Panc1 (cell line): ENCODE data around the gene KCND1. TPM values are rescaled to one million over a fixed set of nuclear protein-coding genes. Genes with fewer than 3 reads are reported as not detected.

Source experiments
- ATAC-seq: fragments of 200-7000 bp; cut with Tn5 transposase; 2 replicates; pipeline ENCODE4 v1.9.1; 2020; ENCODE audit warnings: mild to moderate bottlenecking, moderate library complexity
- BruUV-seq: library from RNA; stranded (reverse); fragments of 400-500 nt; replicated peaks from 2 replicates; lab custom pipeline; 2021; lab: Mats Ljungman, UMichigan
- CTCF ChIA-PET: fragments of 300-600 bp; sonication (Branson Sonifier 250); formaldehyde crosslinking; loops from one replicate; lab custom pipeline; 2022; ENCODE audit warnings: antibody characterized with exemption; lab: Charles Lee
- POLR2A ChIA-PET: fragments of 300-600 bp; sonication (Branson Sonifier 250); formaldehyde crosslinking; loops from one replicate; lab custom pipeline; 2022; ENCODE audit warnings: antibody characterized with exemption; lab: Charles Lee
- DNase-seq: peaks from one replicate; pipeline ENCODE4 v3.0.0-alpha.2; 2010; ENCODE audit warnings: low read depth, low spot score
- H3K27ac ChIP-seq: 2 replicates; pipeline ENCODE4 v1.5.1; 2011; ENCODE audit warnings: mild to moderate bottlenecking, low read length, inconsistent platforms
- H3K27me3 ChIP-seq: fragments of 200-500 bp; sonication (Bioruptor generic); 2 replicates; pipeline ENCODE4 v1.6.0; 2014; ENCODE audit warnings: low read length, inconsistent platforms; ENCODE audit not compliant: control insufficient read depth, insufficient read depth
- H3K36me3 ChIP-seq: fragments of 200-500 bp; sonication (Bioruptor generic); 2 replicates; pipeline ENCODE4 v1.5.1; 2014; ENCODE audit warnings: inconsistent platforms, mild to moderate bottlenecking, low read length, moderate library complexity; ENCODE audit not compliant: control insufficient read depth, insufficient read depth
- H3K4me1 ChIP-seq: 2 replicates; pipeline ENCODE4 v1.5.1; 2011; ENCODE audit warnings: inconsistent platforms, mild to moderate bottlenecking, low read length, moderate library complexity; ENCODE audit not compliant: control insufficient read depth, insufficient read depth
- H3K4me3 ChIP-seq, 2 experiments: 2 replicates each; pipeline ENCODE4 v1.5.1; 2011 to 2012; ENCODE audit warnings: low read depth in 2 of 2, low read length in 2 of 2, mild to moderate bottlenecking in 2 of 2, inconsistent platforms in 1 of 2, moderate library complexity in 1 of 2
- H3K9me3 ChIP-seq: fragments of 200-500 bp; sonication (Bioruptor generic); 2 replicates; pipeline ENCODE4 v1.5.1; 2014; ENCODE audit warnings: low read depth, mild to moderate bottlenecking, inconsistent platforms, low read length, moderate library complexity; ENCODE audit not compliant: control insufficient read depth, insufficient read depth
- POLR2AphosphoS5 ChIP-seq: IDR thresholded peaks from 2 replicates; pipeline ENCODE4 v1.6.1; 2012; ENCODE audit warnings: mild to moderate bottlenecking, low read depth, low read length, moderate library complexity
- SIN3A ChIP-seq: IDR thresholded peaks from 2 replicates; pipeline ENCODE4 v1.6.1; 2012; ENCODE audit warnings: low read depth, mild to moderate bottlenecking, low read length, moderate library complexity, borderline replicate concordance; ENCODE audit not compliant: insufficient read depth
- TCF7L2 ChIP-seq: IDR thresholded peaks from 2 replicates; pipeline ENCODE4 v1.6.1; 2011; ENCODE audit warnings: mild to moderate bottlenecking, low read depth, low read length, inconsistent platforms
- in situ Hi-C: cut with HindIII; loops from 2 replicates; pipeline ENCODE4 v1.10.0; 2016; ENCODE audit warnings: low sequenced_read_pairs, low pct_unique_long_range_greater_than_20kb
- intact Hi-C: fragments of 100-400 bp; cut with micrococcal nuclease; formaldehyde crosslinking; loops from one replicate; pipeline ENCODE4 v1.10.0; 2022; ENCODE audit not compliant: unreplicated experiment
- total RNA-seq: library from RNA; stranded (reverse); gene quantifications from one replicate; pipeline ENCODE4 v1.2.1, GENCODE V29; 2021; ENCODE audit not compliant: unreplicated experiment
- TF ChIP-seq, protein P1 (sequence below): fragments of 450-650 bp; IDR thresholded peaks from 2 replicates; pipeline ENCODE4 v1.5.1; 2017; ENCODE audit warnings: mild to moderate bottlenecking
- TF ChIP-seq, protein P2 (sequence below), 2 experiments: IDR thresholded peaks; 2 replicates each; pipeline ENCODE4 v1.6.1; 2011 to 2012; ENCODE audit warnings: low read depth in 2 of 2, control low read depth in 1 of 2, low read length in 1 of 2, mild to moderate bottlenecking in 1 of 2, moderate library complexity in 1 of 2; ENCODE audit not compliant: insufficient read depth in 1 of 2

Gene KCND1
- total RNA-seq, 1 experiment from 2014 or later: 5.5 TPM

DNA sequence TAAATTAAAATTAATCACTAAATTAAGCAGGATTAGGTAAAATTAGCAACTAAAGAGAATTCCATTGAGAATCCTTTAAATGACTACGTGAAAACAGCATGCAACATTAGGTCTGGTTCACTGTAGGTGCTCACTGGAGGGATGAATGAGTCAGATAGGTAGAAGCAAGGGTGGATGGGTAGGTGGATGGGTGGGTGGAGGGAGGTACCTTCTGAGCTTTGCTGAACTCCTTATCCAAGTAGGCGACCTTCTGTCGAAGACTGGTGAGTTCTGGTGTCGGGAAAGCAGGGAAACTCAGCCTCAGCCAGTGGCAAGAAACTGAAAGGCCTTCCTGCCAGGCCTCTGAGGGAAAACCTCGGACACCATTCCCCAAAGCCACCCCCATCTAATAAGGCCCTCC, 27.4 kb upstream of the KCND1 start:
- no peak for ATAC-seq

DNA sequence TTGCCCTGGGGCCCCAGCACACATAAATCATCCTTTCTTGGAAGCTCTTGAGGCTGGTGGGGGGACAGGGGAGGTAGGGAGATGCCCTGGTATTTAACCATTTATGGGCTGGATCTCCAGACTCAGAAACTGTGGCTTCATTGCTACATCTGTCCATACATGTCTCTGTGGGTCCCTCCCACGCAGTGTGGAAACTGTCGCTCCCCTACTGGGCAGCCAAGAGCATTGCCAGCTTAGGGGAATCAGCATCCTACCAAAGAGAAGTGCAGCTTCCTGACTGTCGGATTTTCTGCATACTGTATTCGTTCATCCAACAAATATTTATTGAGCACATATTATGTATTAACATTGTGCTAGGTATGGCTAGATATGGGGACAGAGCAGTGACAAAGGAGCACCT, 26.7 kb upstream of the KCND1 start:
- TF ChIP-seq POLR2AphosphoS5: no peak
- TF ChIP-seq, protein P1, sequence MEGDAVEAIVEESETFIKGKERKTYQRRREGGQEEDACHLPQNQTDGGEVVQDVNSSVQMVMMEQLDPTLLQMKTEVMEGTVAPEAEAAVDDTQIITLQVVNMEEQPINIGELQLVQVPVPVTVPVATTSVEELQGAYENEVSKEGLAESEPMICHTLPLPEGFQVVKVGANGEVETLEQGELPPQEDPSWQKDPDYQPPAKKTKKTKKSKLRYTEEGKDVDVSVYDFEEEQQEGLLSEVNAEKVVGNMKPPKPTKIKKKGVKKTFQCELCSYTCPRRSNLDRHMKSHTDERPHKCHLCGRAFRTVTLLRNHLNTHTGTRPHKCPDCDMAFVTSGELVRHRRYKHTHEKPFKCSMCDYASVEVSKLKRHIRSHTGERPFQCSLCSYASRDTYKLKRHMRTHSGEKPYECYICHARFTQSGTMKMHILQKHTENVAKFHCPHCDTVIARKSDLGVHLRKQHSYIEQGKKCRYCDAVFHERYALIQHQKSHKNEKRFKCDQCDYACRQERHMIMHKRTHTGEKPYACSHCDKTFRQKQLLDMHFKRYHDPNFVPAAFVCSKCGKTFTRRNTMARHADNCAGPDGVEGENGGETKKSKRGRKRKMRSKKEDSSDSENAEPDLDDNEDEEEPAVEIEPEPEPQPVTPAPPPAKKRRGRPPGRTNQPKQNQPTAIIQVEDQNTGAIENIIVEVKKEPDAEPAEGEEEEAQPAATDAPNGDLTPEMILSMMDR: no peak
- TF ChIP-seq, protein P2, sequence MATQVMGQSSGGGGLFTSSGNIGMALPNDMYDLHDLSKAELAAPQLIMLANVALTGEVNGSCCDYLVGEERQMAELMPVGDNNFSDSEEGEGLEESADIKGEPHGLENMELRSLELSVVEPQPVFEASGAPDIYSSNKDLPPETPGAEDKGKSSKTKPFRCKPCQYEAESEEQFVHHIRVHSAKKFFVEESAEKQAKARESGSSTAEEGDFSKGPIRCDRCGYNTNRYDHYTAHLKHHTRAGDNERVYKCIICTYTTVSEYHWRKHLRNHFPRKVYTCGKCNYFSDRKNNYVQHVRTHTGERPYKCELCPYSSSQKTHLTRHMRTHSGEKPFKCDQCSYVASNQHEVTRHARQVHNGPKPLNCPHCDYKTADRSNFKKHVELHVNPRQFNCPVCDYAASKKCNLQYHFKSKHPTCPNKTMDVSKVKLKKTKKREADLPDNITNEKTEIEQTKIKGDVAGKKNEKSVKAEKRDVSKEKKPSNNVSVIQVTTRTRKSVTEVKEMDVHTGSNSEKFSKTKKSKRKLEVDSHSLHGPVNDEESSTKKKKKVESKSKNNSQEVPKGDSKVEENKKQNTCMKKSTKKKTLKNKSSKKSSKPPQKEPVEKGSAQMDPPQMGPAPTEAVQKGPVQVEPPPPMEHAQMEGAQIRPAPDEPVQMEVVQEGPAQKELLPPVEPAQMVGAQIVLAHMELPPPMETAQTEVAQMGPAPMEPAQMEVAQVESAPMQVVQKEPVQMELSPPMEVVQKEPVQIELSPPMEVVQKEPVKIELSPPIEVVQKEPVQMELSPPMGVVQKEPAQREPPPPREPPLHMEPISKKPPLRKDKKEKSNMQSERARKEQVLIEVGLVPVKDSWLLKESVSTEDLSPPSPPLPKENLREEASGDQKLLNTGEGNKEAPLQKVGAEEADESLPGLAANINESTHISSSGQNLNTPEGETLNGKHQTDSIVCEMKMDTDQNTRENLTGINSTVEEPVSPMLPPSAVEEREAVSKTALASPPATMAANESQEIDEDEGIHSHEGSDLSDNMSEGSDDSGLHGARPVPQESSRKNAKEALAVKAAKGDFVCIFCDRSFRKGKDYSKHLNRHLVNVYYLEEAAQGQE (IDR thresholded peaks at IDR 0.05; ENCODE audit: insufficient read depth in 1 of 2, low read depth in 2 of 2, low read length in 1 of 2): no peak
- no peak for TF ChIP-seq SIN3A
- TF ChIP-seq TCF7L2: no peak
- ChIA-PET CTCF (no interaction called here), POLR2A (no interaction called here)
- no peak for ATAC-seq
- intact Hi-C loops: no loop called here
- DNase-seq: no peak
- BruUV-seq: no TSS peak
- H3K27ac ChIP-seq: no peak overlapping the region
- no peaks in the 10 kb centered on the region for H3K27me3 ChIP-seq
- H3K4me3 ChIP-seq: no peak overlapping the region
- H3K9me3 ChIP-seq: no peaks in the 10 kb centered on the region
- in situ Hi-C loops: no loop called here
- H3K4me1 ChIP-seq: 0 out of 2 replicates have a peak, but pooled peaks cover 3% of the 10 kb centered on the region
- no peaks in the 10 kb centered on the region; the same call in none of the 2 replicates for H3K36me3 ChIP-seq

More for the DNA sequence above, 27.4 kb upstream of the KCND1 start:
- ChIA-PET POLR2A (no interaction called here), CTCF (no interaction called here)
- Histone ChIP-seq H3K9me3 (no peaks in the 10 kb centered on the region), H3K4me3 (no peak overlapping the region), H3K36me3 (no peaks in the 10 kb centered on the region; the same call in none of the 2 replicates), H3K27ac (no peak overlapping the region), H3K27me3 (no peaks in the 10 kb centered on the region), H3K4me1 (0 out of 2 replicates have a peak, but pooled peaks cover 3% of the 10 kb centered on the region)
- in situ Hi-C loops: no loop called here
- DNase-seq: no peak
- no TSS peak for BruUV-seq
- TF ChIP-seq, protein P2 (IDR thresholded peaks at IDR 0.05; ENCODE audit: insufficient read depth in 1 of 2, low read depth in 2 of 2, low read length in 1 of 2): no peak
- TF ChIP-seq, protein P1: no peak
- TF ChIP-seq SIN3A (no peak), TCF7L2 (no peak), POLR2AphosphoS5 (no peak)
- intact Hi-C loops: no loop called here
